ENCODE data around the gene HTT-AS. TPM values are rescaled to one million over a fixed set of nuclear protein-coding genes. Genes with fewer than 3 reads are reported as not detected.
A peak's percentile ranks its signal among the peaks of the same experiment; 100 is the strongest.

Gene HTT-AS
- total RNA-seq, 1 experiment from 2014 or later = not detected

DNA sequence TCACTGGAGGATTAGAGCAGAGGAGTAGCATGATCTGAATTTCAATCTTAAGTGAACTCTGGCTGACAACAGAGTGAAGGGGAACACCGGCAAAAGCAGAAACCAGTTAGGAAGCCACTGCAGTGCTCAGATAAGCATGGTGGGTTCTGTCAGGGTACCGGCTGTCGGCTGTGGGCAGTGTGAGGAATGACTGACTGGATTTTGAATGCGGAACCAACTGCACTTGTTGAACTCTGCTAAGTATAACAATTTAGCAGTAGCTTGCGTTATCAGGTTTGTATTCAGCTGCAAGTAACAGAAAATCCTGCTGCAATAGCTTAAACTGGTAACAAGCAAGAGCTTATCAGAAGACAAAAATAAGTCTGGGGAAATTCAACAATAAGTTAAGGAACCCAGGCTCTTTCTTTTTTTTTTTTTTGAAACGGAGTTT lies 5.4 kb upstream of the HTT-AS start:
- Histone ChIP-seq H3K4me1 (ENCODE audit: insufficient read depth, low read length, poor library complexity, severe bottlenecking) (peaks cover 10% of the 10 kb centered on the region), H3K9me3 (ENCODE audit: low read depth, low read length, poor library complexity, severe bottlenecking) (no peaks in the 10 kb centered on the region), H3K27me3 (replicated peaks; ENCODE audit: insufficient read depth, low read depth, low read length, poor library complexity) (no peaks in the 10 kb centered on the region), H3K27ac (ENCODE audit: low read depth, low read length, poor library complexity, severe bottlenecking) (no peak overlapping the region), H3K4me3 (ENCODE audit: low read depth, low read length, poor library complexity, severe bottlenecking) (no peak overlapping the region), H3K36me3 (ENCODE audit: insufficient read depth, low read length, poor library complexity, severe bottlenecking) (no peaks in the 10 kb centered on the region)
- DNase-seq (ENCODE audit: low spot score) = no peak
- ChIA-PET POLR2A (ENCODE audit: low non-redundant PET) (no interaction called here), CTCF (no interaction called here)
- intact Hi-C loops (cut with micrococcal nuclease; ENCODE audit: unreplicated experiment) = no loop called here
- BruUV-seq (replicated peaks) = no TSS peak
- TF ChIP-seq EZH2 (IDR thresholded peaks at IDR 0.05; ENCODE audit: borderline replicate concordance, low read depth, low read length, poor library complexity, severe bottlenecking) (no peak), CTCF (conservative IDR thresholded peaks at IDR 0.05; ENCODE audit: low read depth, low read length) (no peak)

GRCh38 chr4:3077796-3078195 lies 3.5 kb upstream of the HTT-AS start:
- H3K4me3 ChIP-seq (ENCODE audit: low read depth, low read length, poor library complexity, severe bottlenecking) = no peak overlapping the region
- H3K4me1 ChIP-seq (ENCODE audit: insufficient read depth, low read length, poor library complexity, severe bottlenecking) = peaks cover 10% of the 10 kb centered on the region
- no peak for DNase-seq (ENCODE audit: low spot score)
- H3K27ac ChIP-seq (ENCODE audit: low read depth, low read length, poor library complexity, severe bottlenecking) = no peak overlapping the region
- CTCF ChIA-PET = no interaction called here
- BruUV-seq (replicated peaks) = no TSS peak
- intact Hi-C loops (cut with micrococcal nuclease; ENCODE audit: unreplicated experiment) = no loop called here
- no peaks in the 10 kb centered on the region for H3K36me3 ChIP-seq (ENCODE audit: insufficient read depth, low read length, poor library complexity, severe bottlenecking)
- no peaks in the 10 kb centered on the region for H3K27me3 ChIP-seq (replicated peaks; ENCODE audit: insufficient read depth, low read depth, low read length, poor library complexity)
- TF ChIP-seq CTCF (conservative IDR thresholded peaks at IDR 0.05; ENCODE audit: low read depth, low read length) (no peak), EZH2 (IDR thresholded peaks at IDR 0.05; ENCODE audit: borderline replicate concordance, low read depth, low read length, poor library complexity, severe bottlenecking) (no peak)
- no peaks in the 10 kb centered on the region for H3K9me3 ChIP-seq (ENCODE audit: low read depth, low read length, poor library complexity, severe bottlenecking)
- POLR2A ChIA-PET (ENCODE audit: low non-redundant PET) = no interaction called here

DNA sequence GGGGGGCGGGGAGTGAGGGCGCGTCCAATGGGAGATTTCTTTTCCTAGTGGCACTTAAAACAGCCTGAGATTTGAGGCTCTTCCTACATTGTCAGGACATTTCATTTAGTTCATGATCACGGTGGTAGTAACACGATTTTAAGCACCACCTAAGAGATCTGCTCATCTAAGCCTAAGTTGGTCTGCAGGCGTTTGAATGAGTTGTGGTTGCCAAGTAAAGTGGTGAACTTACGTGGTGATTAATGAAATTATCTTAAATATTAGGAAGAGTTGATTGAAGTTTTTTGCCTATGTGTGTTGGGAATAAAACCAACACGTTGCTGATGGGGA lies 1.3 kb upstream of the HTT-AS start:
- TF ChIP-seq CTCF (conservative IDR thresholded peaks at IDR 0.05; ENCODE audit: low read depth, low read length) (no peak), EZH2 (IDR thresholded peaks at IDR 0.05; ENCODE audit: borderline replicate concordance, low read depth, low read length, poor library complexity, severe bottlenecking) (no peak)
- Histone ChIP-seq H3K9me3 (ENCODE audit: low read depth, low read length, poor library complexity, severe bottlenecking) (no peaks in the 10 kb centered on the region), H3K27me3 (replicated peaks; ENCODE audit: insufficient read depth, low read depth, low read length, poor library complexity) (no peaks in the 10 kb centered on the region), H3K27ac (ENCODE audit: low read depth, low read length, poor library complexity, severe bottlenecking) (peak overlapping the region; percentile 83), H3K36me3 (ENCODE audit: insufficient read depth, low read length, poor library complexity, severe bottlenecking) (no peaks in the 10 kb centered on the region), H3K4me1 (ENCODE audit: insufficient read depth, low read length, poor library complexity, severe bottlenecking) (peaks cover 10% of the 10 kb centered on the region), H3K4me3 (ENCODE audit: low read depth, low read length, poor library complexity, severe bottlenecking) (peak overlapping the region; percentile 94)
- intact Hi-C loops (cut with micrococcal nuclease; ENCODE audit: unreplicated experiment) = no loop called here
- no peak for DNase-seq (ENCODE audit: low spot score)
- BruUV-seq (replicated peaks) = TSS peak; percentile 81
- ChIA-PET POLR2A (ENCODE audit: low non-redundant PET) (no interaction called here), CTCF (no interaction called here)
